PC-9 (cell line): ENCODE results near the gene SEL1L. TPM values are rescaled to one million over a fixed set of nuclear protein-coding genes. Genes with fewer than 3 reads are reported as not detected.

Experiments
- BruUV-seq: library from RNA; stranded (reverse); fragments of 400-500 nt; replicated peaks from 2 replicates; lab custom pipeline; 2021; lab: Mats Ljungman, UMichigan
- CTCF ChIA-PET: fragments of 300-600 bp; sonication (Branson Sonifier 250); formaldehyde crosslinking; loops from one replicate; lab custom pipeline; 2022; ENCODE audit warnings: antibody characterized with exemption; lab: Charles Lee
- POLR2A ChIA-PET: fragments of 300-600 bp; sonication (Branson Sonifier 250); formaldehyde crosslinking; loops from one replicate; lab custom pipeline; 2022; ENCODE audit warnings: antibody characterized with exemption; ENCODE audit not compliant: unreplicated experiment; lab: Charles Lee
- DNase-seq, 2 experiments: peaks; one replicate each; pipeline versions ENCODE4 v3.0.0 to v3.0.0-alpha.2; 2015 to 2022; ENCODE audit warnings: mixed read lengths in 1 of 2
- H2AFZ ChIP-seq: fragments of 200-600 bp; sonication (generic); 2 replicates; pipeline ENCODE4 v1.8.1; 2017; ENCODE audit warnings: antibody characterized with exemption
- H3F3A ChIP-seq: fragments of 200-600 bp; sonication (generic); 2 replicates; pipeline ENCODE4 v1.8.1; 2017; ENCODE audit warnings: antibody characterized with exemption, mild to moderate bottlenecking, low read depth; ENCODE audit not compliant: insufficient read depth
- H3K27ac ChIP-seq: fragments of 200-600 bp; sonication (generic); 2 replicates; pipeline ENCODE4 v1.6.1; 2016; ENCODE audit warnings: mixed run types
- H3K27me3 ChIP-seq: fragments of 200-600 bp; sonication (generic); 2 replicates; pipeline ENCODE4 v1.6.1; 2016; ENCODE audit warnings: low read depth, mixed run types; ENCODE audit not compliant: insufficient read depth
- H3K36me3 ChIP-seq: fragments of 200-600 bp; sonication (generic); 2 replicates; pipeline ENCODE4 v1.6.1; 2016; ENCODE audit warnings: low read depth, mixed run types
- H3K4me1 ChIP-seq: fragments of 200-600 bp; sonication (generic); replicated peaks from 2 replicates; pipeline ENCODE4 v1.6.1; 2016; ENCODE audit warnings: mixed run types; ENCODE audit not compliant: insufficient read depth
- H3K4me2 ChIP-seq: fragments of 200-600 bp; sonication (generic); 2 replicates; pipeline ENCODE4 v1.6.1; 2017; ENCODE audit warnings: mixed run types
- H3K4me3 ChIP-seq: fragments of 200-600 bp; sonication (generic); 2 replicates; pipeline ENCODE4 v1.6.1; 2016; ENCODE audit warnings: mixed run types
- H3K79me2 ChIP-seq: fragments of 200-600 bp; sonication (generic); 2 replicates; pipeline ENCODE4 v1.6.1; 2017; ENCODE audit warnings: low read depth, mixed run types
- H3K9me2 ChIP-seq: fragments of 200-600 bp; sonication (generic); 2 replicates; pipeline ENCODE4 v1.8.1; 2017; ENCODE audit warnings: mild to moderate bottlenecking; ENCODE audit not compliant: insufficient read depth
- H3K9me3 ChIP-seq: fragments of 200-600 bp; sonication (generic); 2 replicates; pipeline ENCODE4 v1.8.1; 2016; ENCODE audit warnings: low read depth; ENCODE audit not compliant: insufficient read depth
- H4K20me1 ChIP-seq: fragments of 200-600 bp; sonication (generic); 2 replicates; pipeline ENCODE4 v1.8.1; 2017; ENCODE audit not compliant: insufficient read depth
- EZH2 ChIP-seq: fragments of 200-600 bp; sonication (generic); IDR thresholded peaks from 2 replicates; pipeline ENCODE4 v1.8.0; 2017; ENCODE audit warnings: antibody characterized with exemption, low read depth
- intact Hi-C: fragments of 100-400 bp; cut with micrococcal nuclease; formaldehyde crosslinking; loops from one replicate; pipeline ENCODE4 v1.10.0; 2022; ENCODE audit not compliant: unreplicated experiment
- total RNA-seq: library from RNA; stranded (reverse); gene quantifications from 2 replicates; pipeline ENCODE4 v1.2.3, GENCODE V29; 2021
- TF ChIP-seq, protein P1 (sequence below): fragments of 200-600 bp; sonication (generic); conservative IDR thresholded peaks from 2 replicates; pipeline ENCODE4 v1.6.1; 2017; ENCODE audit warnings: mixed run types, antibody characterized with exemption, mild to moderate bottlenecking, moderate library complexity

Gene SEL1L
- total RNA-seq, 1 experiment from 2014 or later, result 14.6 TPM

DNA sequence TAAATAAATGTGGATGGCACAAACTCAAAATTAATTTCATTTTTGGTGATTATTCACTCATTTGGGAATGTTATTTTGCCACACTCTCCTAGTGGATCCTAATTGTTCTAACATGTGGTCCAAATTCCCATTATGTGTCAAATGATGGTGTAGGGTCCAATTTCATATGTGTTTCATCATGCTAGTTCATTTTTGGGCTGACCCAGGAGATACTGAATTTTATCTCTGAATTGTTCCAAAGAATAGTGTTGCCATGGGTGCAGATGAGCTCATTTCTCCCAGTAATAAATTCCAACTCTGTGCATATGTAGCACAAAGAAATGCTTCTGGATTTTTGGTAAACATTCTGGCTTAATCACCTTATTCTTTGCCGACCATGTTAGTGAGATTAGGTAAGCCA lies 23.5 kb upstream of the SEL1L start:
- Histone ChIP-seq H3K9me3 (no peaks in the 10 kb centered on the region), H3K4me1 (no peaks in the 10 kb centered on the region), H2AFZ (no peak overlapping the region), H3K4me3 (no peak overlapping the region), H3K27me3 (0 out of 2 replicates have a peak, but pooled peaks cover 2% of the 10 kb centered on the region), H3K79me2 (no peaks in the 10 kb centered on the region), H3K36me3 (no peaks in the 10 kb centered on the region), H3K4me2 (no peak overlapping the region), H3K27ac (no peak overlapping the region), H4K20me1 (no peaks in the 10 kb centered on the region), H3F3A (no peaks in the 10 kb centered on the region), H3K9me2 (no peaks in the 10 kb centered on the region)
- intact Hi-C loops, result no loop called here
- ChIA-PET POLR2A (no interaction called here), CTCF (no interaction called here)
- no peak for TF ChIP-seq EZH2
- TF ChIP-seq, protein P1, sequence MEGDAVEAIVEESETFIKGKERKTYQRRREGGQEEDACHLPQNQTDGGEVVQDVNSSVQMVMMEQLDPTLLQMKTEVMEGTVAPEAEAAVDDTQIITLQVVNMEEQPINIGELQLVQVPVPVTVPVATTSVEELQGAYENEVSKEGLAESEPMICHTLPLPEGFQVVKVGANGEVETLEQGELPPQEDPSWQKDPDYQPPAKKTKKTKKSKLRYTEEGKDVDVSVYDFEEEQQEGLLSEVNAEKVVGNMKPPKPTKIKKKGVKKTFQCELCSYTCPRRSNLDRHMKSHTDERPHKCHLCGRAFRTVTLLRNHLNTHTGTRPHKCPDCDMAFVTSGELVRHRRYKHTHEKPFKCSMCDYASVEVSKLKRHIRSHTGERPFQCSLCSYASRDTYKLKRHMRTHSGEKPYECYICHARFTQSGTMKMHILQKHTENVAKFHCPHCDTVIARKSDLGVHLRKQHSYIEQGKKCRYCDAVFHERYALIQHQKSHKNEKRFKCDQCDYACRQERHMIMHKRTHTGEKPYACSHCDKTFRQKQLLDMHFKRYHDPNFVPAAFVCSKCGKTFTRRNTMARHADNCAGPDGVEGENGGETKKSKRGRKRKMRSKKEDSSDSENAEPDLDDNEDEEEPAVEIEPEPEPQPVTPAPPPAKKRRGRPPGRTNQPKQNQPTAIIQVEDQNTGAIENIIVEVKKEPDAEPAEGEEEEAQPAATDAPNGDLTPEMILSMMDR, result no peak
- DNase-seq, result no peak
- no TSS peak for BruUV-seq

DNA sequence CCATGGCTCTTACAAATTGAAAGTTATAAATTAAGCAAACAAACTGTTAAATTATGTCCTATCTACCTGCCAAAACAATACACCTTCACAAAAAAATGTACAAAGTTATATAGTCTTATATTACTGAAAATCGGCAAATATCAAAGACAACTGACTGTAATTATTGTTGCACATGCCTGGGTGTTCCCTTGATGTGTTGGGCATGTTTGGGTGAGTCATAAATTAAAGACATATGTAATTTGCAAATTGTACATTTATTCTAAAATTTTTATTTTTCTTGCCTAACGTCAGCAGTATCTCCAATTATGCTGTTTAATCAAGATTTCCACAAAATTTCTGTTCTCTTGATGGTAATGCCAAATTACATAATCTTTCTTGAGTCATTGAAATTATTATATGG lies 22.0 kb upstream of the SEL1L start:
- BruUV-seq, result no TSS peak
- intact Hi-C loops, result no loop called here
- H3K9me2 ChIP-seq, result no peaks in the 10 kb centered on the region
- no peaks in the 10 kb centered on the region for H3F3A ChIP-seq
- POLR2A ChIA-PET, result no interaction called here
- H3K4me2 ChIP-seq, result no peak overlapping the region
- H3K36me3 ChIP-seq, result no peaks in the 10 kb centered on the region
- TF ChIP-seq, protein P1, result no peak
- TF ChIP-seq EZH2, result no peak
- no peak overlapping the region for H2AFZ ChIP-seq
- no peak for DNase-seq
- H3K27ac ChIP-seq, result no peak overlapping the region
- no peaks in the 10 kb centered on the region for H3K9me3 ChIP-seq
- H3K27me3 ChIP-seq, result 0 out of 2 replicates have a peak, but pooled peaks cover 2% of the 10 kb centered on the region
- H3K4me1 ChIP-seq, result no peaks in the 10 kb centered on the region
- no peaks in the 10 kb centered on the region for H3K79me2 ChIP-seq
- CTCF ChIA-PET, result no interaction called here
- H3K4me3 ChIP-seq, result no peak overlapping the region
- H4K20me1 ChIP-seq, result no peaks in the 10 kb centered on the region

DNA sequence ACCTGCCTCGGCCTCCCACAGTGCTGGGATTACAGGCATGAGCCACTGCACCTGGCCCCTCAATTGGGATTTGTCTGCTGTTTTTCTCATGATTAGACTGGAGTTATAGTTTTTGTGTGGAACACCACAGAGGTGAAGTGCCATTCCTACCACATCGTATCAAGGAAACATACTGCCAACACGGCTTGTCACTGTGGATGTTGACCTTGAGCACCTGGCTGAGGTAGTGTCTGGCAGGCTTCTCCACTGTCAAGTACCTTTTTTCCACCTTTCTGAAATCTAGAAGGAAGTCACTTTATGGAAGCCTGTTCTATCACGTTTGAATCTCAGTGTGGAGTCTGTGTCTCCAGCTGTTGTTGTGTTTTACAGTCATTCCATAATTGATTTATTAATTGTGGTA lies 21.4 kb upstream of the SEL1L start:
- DNase-seq, result no peak
- H3K27ac ChIP-seq, result no peak overlapping the region
- no peaks in the 10 kb centered on the region for H3F3A ChIP-seq
- H3K79me2 ChIP-seq, result no peaks in the 10 kb centered on the region
- H3K9me3 ChIP-seq, result no peaks in the 10 kb centered on the region
- no TSS peak for BruUV-seq
- CTCF ChIA-PET, result no interaction called here
- intact Hi-C loops, result no loop called here
- POLR2A ChIA-PET, result no interaction called here
- no peak overlapping the region for H2AFZ ChIP-seq
- H3K4me3 ChIP-seq, result no peak overlapping the region
- H4K20me1 ChIP-seq, result no peaks in the 10 kb centered on the region
- H3K4me1 ChIP-seq, result no peaks in the 10 kb centered on the region
- no peaks in the 10 kb centered on the region for H3K9me2 ChIP-seq
- no peaks in the 10 kb centered on the region for H3K36me3 ChIP-seq
- H3K4me2 ChIP-seq, result no peak overlapping the region
- TF ChIP-seq, protein P1, result no peak
- no peak for TF ChIP-seq EZH2
- 0 out of 2 replicates have a peak, but pooled peaks cover 2% of the 10 kb centered on the region for H3K27me3 ChIP-seq
